GM18520 (cell line): ENCODE measurements around the gene PNMA6E.
"Not testable (repeated sequence)": the region's sequence is repeated elsewhere in the genome, so short reads cannot be mapped to it uniquely, and the experiment has no call there.

Source experiments
- ATAC-seq: cut with Tn5 transposase; IDR thresholded peaks from one replicate; pipeline ENCODE4 v1.9.1; 2021; ENCODE audit not compliant: unreplicated experiment

The PNMA6E gene

GRCh38 chrX:153409414-153410101, 8.4 kb upstream of the PNMA6E start:
- no peak for ATAC-seq

- ATAC-seq, result no peak
These were observed 7.8 kb upstream of the PNMA6E start for GRCh38 chrX:153408871-153409351.

GRCh38 chrX:153408221-153408721, 7.1 kb upstream of the PNMA6E start:
- ATAC-seq, result no peak

GRCh38 chrX:153407736-153408135, 6.6 kb upstream of the PNMA6E start:
- ATAC-seq, result no peak

GRCh38 chrX:153406903-153407302, 5.8 kb upstream of the PNMA6E start:
- ATAC-seq, result no peak

GRCh38 chrX:153406011-153406410, 4.9 kb upstream of the PNMA6E start:
- ATAC-seq, result no peak

- no peak for ATAC-seq
These were observed 4.3 kb upstream of the PNMA6E start for GRCh38 chrX:153405426-153405825.

GRCh38 chrX:153404333-153404732, 3.2 kb upstream of the PNMA6E start:
- ATAC-seq, result not testable (repeated sequence)

GRCh38 chrX:153400146-153401132, 711 bp downstream of the PNMA6E start:
- ATAC-seq, result no peak

GRCh38 chrX:153398275-153398960, 2.7 kb downstream of the PNMA6E start:
- ATAC-seq, result no peak

- ATAC-seq, result no peak
These were observed 3.7 kb downstream of the PNMA6E start for GRCh38 chrX:153397256-153397960.

GRCh38 chrX:153396320-153397195, 4.6 kb downstream of the PNMA6E start:
- no peak for ATAC-seq

GRCh38 chrX:153395613-153396319, 5.4 kb downstream of the PNMA6E start:
- ATAC-seq, result no peak

- no peak for ATAC-seq
These were observed 6.5 kb downstream of the PNMA6E start for GRCh38 chrX:153394612-153395011.

- ATAC-seq, result no peak
These were observed 8.4 kb downstream of the PNMA6E start for GRCh38 chrX:153392642-153393321.

GRCh38 chrX:153389460-153389768, 11.7 kb downstream of the PNMA6E start:
- ATAC-seq, result not testable (repeated sequence)

- no peak for ATAC-seq
These were observed 12.3 kb downstream of the PNMA6E start for GRCh38 chrX:153388722-153389459.
